Urinary bladder (tissue), 4 donors: Measurements from ENCODE around the gene LIFR. TPM values are rescaled to one million over a fixed set of nuclear protein-coding genes. Genes with fewer than 3 reads are reported as not detected.
A peak's percentile ranks its signal among the peaks of the same experiment; 100 is the strongest.
"Not testable (repeated sequence)": the region's sequence is repeated elsewhere in the genome, so short reads cannot be mapped to it uniquely, and the experiment has no call there.

Experiments used
- DNase-seq: peaks from one replicate; pipeline ENCODE4 v3.0.0-alpha.2; 2015; ENCODE audit errors: extremely low spot score
- H3K27ac ChIP-seq: one replicate; pipeline ENCODE4 v1.5.1; 2013; ENCODE audit warnings: low read depth, mild to moderate bottlenecking, moderate library complexity
- H3K36me3 ChIP-seq: one replicate; pipeline ENCODE4 v1.6.1; 2013; ENCODE audit warnings: mild to moderate bottlenecking, moderate library complexity; ENCODE audit not compliant: insufficient read depth
- H3K4me1 ChIP-seq: one replicate; pipeline ENCODE4 v1.6.1; 2013; ENCODE audit warnings: mild to moderate bottlenecking, moderate library complexity; ENCODE audit not compliant: insufficient read depth
- H3K4me3 ChIP-seq: one replicate; pipeline ENCODE4 v1.5.1; 2013; ENCODE audit warnings: low read depth, low read length
- WGBS: extraction: QIAGEN DNeasy Blood & Tissue Kit; methylation state at CpG from one replicate; pipeline ENCODE4 v1.1.7; 2013; 5-methylcytosine and 5-hydroxymethylcytosine counted together
- polyA plus RNA-seq: library from polyadenylated mRNA; stranded (reverse); fragments of 200-250 nt; gene quantifications from one replicate; pipeline ENCODE4 v1.2.3, GENCODE V29; 2013
- total RNA-seq: library from RNA; depleted of rRNA; stranded (reverse); fragments of >200 nt; gene quantifications from one replicate; pipeline ENCODE4 v1.2.3, GENCODE V29; 2014
- donor health status: healthy with polysubstance abuse.
- donor health status: healthy.

LIFR gene, protein sequence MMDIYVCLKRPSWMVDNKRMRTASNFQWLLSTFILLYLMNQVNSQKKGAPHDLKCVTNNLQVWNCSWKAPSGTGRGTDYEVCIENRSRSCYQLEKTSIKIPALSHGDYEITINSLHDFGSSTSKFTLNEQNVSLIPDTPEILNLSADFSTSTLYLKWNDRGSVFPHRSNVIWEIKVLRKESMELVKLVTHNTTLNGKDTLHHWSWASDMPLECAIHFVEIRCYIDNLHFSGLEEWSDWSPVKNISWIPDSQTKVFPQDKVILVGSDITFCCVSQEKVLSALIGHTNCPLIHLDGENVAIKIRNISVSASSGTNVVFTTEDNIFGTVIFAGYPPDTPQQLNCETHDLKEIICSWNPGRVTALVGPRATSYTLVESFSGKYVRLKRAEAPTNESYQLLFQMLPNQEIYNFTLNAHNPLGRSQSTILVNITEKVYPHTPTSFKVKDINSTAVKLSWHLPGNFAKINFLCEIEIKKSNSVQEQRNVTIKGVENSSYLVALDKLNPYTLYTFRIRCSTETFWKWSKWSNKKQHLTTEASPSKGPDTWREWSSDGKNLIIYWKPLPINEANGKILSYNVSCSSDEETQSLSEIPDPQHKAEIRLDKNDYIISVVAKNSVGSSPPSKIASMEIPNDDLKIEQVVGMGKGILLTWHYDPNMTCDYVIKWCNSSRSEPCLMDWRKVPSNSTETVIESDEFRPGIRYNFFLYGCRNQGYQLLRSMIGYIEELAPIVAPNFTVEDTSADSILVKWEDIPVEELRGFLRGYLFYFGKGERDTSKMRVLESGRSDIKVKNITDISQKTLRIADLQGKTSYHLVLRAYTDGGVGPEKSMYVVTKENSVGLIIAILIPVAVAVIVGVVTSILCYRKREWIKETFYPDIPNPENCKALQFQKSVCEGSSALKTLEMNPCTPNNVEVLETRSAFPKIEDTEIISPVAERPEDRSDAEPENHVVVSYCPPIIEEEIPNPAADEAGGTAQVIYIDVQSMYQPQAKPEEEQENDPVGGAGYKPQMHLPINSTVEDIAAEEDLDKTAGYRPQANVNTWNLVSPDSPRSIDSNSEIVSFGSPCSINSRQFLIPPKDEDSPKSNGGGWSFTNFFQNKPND
- total RNA-seq (190 TPM), polyA plus RNA-seq (25.7 TPM)

DNA sequence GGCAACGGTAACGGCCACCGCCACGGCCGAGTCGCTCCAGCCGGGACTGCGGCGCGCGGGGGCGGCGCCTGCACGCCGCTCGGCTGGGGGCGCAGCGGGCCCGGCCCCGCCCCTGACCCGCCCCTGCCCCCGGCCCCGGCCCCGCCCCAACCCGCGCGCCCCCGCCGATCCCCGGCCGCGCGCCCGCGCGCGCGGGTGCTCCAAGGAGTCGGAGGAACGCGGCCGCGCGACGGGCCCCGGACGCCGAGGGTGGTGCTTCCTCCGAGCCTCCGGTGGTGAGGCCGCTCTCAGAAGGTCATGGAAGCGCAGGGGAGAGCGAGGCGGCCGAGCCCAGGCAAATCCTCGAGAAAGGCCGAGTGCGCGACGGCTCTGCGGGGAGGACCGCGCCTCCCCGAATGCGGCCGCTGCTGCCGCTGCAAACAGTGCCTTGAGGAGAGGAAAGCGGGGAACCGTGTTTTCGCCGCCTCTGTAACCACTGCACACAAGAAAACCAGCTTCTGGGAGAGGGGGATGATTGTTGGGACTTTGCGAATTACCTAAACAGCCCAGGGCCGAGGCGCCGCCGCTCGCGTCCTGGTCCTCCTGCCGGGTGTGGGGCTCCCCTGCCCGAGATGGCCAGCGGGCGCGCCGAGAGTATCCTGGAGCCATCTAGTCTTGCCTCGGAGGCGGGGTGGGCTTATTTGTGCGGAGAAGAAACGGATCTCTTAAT, at the start of gene LIFR:
Gene LIFR, minus strand, starts transcription at position 48 of the 709 bp plus-strand sequence. CDS start 25,999 bp downstream, outside the sequence.
- peak within 1 kb of the TSS; percentile 85 for H3K27ac ChIP-seq
- no peak for DNase-seq
- peaks cover 1% of the 10 kb centered on the region for H3K4me1 ChIP-seq
- WGBS: under 1% methylated on average over 86 of the region's 88 CpGs
- no peaks in the 10 kb centered on the region for H3K36me3 ChIP-seq
- H3K4me3 ChIP-seq: peak within 1 kb of the TSS; percentile 98

DNA sequence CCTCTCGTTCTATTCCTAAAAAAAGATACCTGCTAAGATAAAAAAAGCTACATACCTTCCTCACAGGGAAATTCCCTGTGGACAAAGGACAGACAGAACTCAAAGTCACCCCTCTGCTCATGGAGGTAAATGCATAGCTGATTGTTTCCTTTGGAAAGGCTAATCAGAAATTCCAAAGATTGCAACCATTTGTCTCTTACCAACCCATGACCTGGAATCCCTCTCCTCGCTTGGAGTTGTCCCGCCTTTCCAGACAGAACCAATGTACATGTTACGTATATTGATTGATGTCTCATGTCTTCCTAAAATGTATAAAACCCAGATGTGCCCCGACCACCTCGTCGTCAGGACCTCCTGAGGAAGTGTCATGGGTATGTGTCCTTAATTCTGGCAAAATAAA, 49.2 kb upstream of the LIFR start:
- Histone ChIP-seq H3K27ac (no peak overlapping the region), H3K4me1 (no peaks in the 10 kb centered on the region), H3K36me3 (no peaks in the 10 kb centered on the region), H3K4me3 (no peak overlapping the region)
- WGBS: 96% methylated on average over 7 of the region's 7 CpGs
- DNase-seq: no peak

DNA sequence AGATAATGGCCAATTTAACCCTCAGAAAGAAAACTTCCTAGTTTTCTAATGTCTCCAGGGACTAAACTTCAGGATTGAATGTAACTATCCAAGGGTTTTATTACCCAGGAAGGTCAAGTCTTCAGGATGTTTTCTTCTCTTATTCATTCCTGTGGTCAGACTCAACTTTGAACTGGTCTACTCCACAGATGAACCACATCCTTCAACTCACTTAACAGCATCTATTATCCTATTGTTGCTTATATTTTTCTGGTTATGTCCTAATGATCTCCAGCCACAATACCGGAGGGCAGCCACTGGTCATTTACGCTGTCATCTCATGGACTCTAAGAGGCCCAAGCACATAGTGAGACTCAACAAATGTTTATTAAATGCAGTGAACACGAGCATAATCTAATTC, 47.2 kb upstream of the LIFR start:
- DNase-seq: no peak
- WGBS: 92% methylated on average over 3 of the region's 3 CpGs
- Histone ChIP-seq H3K36me3 (no peaks in the 10 kb centered on the region), H3K4me1 (no peaks in the 10 kb centered on the region), H3K4me3 (no peak overlapping the region), H3K27ac (no peak overlapping the region)

DNA sequence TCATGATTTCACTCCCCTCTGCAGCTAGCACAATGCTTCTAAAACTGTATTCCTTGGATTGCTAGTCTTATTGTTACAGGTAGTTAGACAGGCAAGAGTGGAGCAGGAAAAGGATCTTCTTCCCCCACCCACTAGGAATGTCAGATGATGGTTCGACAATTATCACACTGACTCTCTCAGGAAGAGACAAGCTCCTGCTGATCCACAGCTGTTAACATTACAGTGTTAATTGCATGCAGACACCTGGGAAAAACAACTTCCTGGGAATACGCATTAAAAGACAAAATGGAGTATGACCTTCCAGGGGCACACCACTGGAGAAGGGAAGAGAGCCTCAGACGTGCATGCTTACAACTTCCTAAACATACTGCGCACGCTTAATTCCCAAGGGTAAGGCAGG, 46.2 kb upstream of the LIFR start:
- no peaks in the 10 kb centered on the region for H3K36me3 ChIP-seq
- no peak overlapping the region for H3K4me3 ChIP-seq
- DNase-seq: no peak
- H3K4me1 ChIP-seq: no peaks in the 10 kb centered on the region
- no peak overlapping the region for H3K27ac ChIP-seq
- 92% methylated on average over 5 of the region's 5 CpGs for WGBS

DNA sequence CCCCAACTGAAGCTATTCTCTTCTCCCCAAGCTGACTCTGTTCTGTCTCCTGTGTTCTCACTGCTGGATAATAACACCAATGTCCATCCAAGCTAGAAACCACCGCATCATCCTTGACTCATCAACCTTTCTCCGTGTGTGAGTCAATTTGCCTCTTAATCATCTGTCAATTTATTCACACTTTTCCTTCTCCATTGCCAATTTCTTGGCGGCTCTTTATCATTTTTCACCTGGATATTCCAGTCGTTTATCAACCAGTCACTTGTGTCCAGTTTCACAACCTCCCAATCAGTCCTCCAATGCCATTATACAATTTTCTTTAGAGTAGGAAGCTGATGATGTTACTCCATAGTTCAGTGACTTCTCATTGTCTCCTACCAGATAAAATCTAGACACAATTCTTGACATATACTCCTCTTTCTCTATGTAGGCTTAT, 45.4 kb upstream of the LIFR start:
- WGBS: 87% methylated on average over 4 of the region's 4 CpGs
- Histone ChIP-seq H3K36me3 (no peaks in the 10 kb centered on the region), H3K27ac (no peak overlapping the region), H3K4me1 (no peaks in the 10 kb centered on the region), H3K4me3 (no peak overlapping the region)
- DNase-seq: no peak

DNA sequence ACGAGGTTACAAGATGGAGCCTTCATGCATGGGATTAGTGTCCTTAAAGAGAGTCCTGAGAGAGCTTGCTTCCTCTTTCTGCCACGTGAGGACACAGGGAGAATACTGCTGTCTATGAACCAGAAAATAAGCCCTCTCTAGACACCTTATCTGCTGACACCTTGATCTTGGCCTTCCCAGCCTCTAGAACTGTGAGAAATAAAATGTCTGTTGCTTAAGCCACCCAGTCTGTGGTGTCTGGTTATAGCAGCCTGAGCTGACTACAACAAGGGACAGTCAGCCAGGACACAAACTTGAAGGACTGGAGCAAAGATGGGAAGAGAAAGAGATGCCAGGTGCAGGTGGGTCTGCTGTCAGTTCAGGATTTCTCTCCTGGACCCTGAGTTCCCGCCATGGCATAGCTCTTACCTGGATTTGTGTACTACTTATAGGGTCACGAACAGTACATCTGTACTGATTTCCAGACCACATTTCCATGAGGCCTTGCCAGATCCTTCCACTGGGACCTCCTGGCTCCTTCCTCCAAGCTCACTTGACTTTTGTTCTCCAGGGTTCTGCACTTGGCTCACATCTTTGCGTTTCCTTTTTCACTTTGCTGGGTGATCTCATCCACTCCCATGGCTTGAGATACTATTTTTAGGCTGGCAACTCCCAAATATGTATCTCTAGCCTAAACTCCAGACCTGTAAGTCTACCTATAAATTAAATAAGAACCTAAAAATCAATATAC, 44.9 kb upstream of the LIFR start:
- Histone ChIP-seq H3K27ac (no peak overlapping the region), H3K36me3 (no peaks in the 10 kb centered on the region), H3K4me1 (no peaks in the 10 kb centered on the region), H3K4me3 (no peak overlapping the region)
- DNase-seq: no peak
- 68% methylated on average over 5 of the region's 5 CpGs for WGBS

DNA sequence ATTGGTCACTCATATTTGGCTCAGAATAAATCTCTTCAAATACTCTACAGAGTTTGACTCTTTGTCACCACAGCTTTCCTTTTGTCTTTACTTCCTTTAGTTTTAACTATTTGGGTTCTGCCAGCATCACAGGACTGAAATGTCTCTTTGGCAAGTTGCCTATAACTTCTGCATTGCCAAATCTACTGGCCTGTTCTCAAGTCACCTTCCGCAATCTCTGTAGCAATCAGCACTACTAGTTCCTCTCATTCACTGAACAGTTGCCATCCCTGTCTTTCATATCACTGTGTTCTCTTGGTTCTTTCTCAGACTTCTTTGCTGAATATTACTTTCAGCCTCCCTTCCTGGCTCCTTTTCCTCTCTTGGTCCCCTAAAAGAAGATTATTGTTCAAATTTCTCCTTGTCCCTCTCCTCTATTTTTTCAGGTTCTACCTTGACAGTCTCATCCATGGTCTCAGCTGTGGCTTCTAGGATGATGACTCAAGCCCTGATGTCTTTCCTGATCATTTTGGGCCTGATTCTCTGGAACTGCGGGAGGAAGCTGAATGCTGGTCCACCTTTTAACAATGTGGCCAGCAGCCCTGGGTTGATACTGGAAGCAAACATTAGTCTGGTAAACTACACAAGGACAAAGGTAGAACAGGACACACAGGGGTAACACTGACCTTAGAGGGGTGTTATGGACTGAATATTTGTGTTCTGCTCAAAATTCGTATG, 44.0 kb upstream of the LIFR start:
- no peak for DNase-seq
- WGBS: 92% methylated on average over 3 of the region's 3 CpGs
- Histone ChIP-seq H3K36me3 (no peaks in the 10 kb centered on the region), H3K4me1 (no peaks in the 10 kb centered on the region), H3K4me3 (no peak overlapping the region), H3K27ac (no peak overlapping the region)

DNA sequence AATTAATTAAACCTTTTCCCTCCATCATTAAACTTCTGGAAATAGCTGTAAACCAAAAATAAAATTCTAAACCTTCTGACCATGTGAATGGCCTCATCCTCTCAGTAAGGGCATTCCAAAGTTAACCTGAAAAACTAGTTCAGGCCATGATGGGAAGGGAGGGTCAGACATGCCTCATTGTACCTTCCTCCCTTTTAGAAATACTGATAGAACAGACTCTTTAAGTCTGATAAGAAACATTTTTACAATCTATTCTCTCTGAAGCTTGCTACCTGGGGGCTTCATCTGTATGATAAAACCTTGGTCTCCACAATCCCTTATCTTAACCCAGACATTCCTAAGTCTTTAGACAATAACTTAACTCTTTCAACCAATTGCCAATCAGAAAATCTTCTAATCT, 43.3 kb upstream of the LIFR start:
- H3K27ac ChIP-seq: not testable (repeated sequence)

DNA sequence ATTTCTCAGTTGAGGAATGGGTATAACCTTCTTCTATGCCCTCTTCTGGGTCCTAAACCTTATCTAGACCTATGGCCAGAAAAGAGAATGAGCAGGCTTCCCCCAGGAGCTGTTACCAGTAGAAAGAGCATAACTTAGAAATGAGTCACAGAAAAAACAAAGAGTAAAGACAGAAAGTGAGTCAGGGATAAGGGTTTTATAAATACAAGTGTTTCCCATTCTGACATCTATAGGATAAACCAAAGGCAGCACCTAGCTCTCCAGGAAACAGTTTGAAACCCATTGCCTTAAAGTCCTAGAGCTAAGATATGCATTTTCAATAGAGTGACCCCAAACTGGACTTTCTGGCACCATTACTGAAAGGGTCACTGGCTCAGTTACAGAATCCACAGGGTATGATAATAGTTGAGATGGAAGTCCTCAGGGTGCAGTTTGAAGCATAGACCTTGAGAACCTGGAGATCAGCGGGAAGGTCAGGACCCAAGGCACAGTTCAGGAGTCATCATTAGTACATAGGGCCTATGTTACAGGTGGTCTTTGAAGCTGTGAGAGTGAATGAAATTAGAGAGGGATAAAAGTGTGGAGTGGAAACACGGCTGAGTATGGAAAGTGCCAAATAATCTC, 42.7 kb upstream of the LIFR start:
- 98% methylated on average over 2 of the region's 2 CpGs for WGBS
- Histone ChIP-seq H3K27ac (no peak overlapping the region), H3K4me3 (no peak overlapping the region), H3K4me1 (no peaks in the 10 kb centered on the region), H3K36me3 (no peaks in the 10 kb centered on the region)
- no peak for DNase-seq

More for the DNA sequence above, 43.3 kb upstream of the LIFR start:
- not testable (repeated sequence) for H3K36me3 ChIP-seq, H3K4me3 ChIP-seq, DNase-seq, H3K4me1 ChIP-seq

DNA sequence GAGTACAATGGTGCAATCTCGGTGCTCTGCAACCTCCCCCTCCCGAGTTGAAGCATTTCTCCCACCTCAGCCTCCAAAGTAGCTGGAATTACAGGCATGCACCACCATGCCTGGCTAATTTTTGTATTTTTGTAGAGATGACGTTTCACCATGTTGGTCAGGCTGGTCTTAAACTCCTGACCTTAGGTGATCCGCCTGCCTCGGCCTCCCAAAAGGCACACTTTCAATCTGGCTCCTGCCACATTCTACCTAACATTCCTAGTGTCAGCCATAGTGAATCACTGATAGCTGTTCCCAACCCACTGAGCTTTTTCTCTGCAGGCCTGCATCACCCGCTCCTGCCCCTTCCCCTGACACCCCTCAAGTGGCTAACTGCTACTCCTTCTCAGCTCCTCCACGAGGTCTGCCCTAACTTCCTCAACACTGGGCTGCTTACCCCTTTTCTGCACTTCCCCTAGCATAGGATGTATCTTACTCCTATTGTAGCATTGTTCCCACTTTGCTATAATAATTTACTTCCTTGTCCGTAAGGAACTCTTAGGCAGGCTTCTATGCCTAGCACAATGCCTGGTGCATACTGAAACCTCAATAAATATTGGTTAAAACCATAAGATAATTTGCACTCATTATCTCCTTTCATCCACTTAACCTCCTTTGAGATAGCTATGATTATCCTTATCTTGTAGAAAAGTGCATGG, 42.0 kb upstream of the LIFR start:
- DNase-seq: no peak
- Histone ChIP-seq H3K4me1 (no peaks in the 10 kb centered on the region), H3K36me3 (no peaks in the 10 kb centered on the region), H3K4me3 (no peak overlapping the region), H3K27ac (no peak overlapping the region)
- 90% methylated on average over 8 of the region's 8 CpGs for WGBS

DNA sequence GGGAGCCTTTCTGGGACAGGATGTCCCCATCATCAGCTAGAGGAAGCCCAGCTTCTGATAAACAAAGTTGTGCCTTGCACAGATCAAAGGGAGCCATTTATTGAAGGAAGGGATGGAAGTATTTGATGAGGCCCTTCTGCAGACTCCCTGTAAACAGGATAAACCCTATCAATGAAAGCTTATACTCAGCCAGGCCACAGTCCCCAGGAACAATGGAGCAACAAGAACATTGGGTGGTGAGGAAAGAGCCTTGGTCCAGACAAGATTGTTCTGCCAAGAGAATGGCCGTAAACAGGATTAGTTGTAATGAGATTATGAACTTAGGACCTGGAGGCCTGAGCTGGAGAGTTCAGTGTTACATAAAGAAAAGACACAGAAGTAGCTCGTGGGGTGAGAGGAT, 40.5 kb upstream of the LIFR start:
- 66% methylated on average over 2 of the region's 2 CpGs for WGBS

More for the DNA sequence above, 40.5 kb upstream of the LIFR start:
- Histone ChIP-seq H3K36me3 (no peaks in the 10 kb centered on the region), H3K4me1 (no peaks in the 10 kb centered on the region), H3K4me3 (no peak overlapping the region), H3K27ac (no peak overlapping the region)
- DNase-seq: no peak
